HL-60 (cell line): ENCODE data around the gene WDR12.

Experiments
- DNase-seq, 2 experiments: peaks; one replicate each; pipeline ENCODE4 v3.0.0-alpha.2; 2010 to 2020; ENCODE audit warnings: low read depth in 1 of 2, low spot score in 1 of 2
- H3K27ac ChIP-seq: fragments of 250-450 bp; sonication (Bioruptor Pico); replicated peaks from 2 replicates; pipeline ENCODE4 v1.5.1; 2020; ENCODE audit warnings: mild to moderate bottlenecking, moderate library complexity
- H3K27me3 ChIP-seq: fragments of 250-450 bp; sonication (Bioruptor Pico); 2 replicates; pipeline ENCODE4 v1.5.1; 2021; ENCODE audit warnings: mild to moderate bottlenecking, moderate library complexity; ENCODE audit not compliant: insufficient read depth, poor library complexity, severe bottlenecking
- H3K4me3 ChIP-seq: replicated peaks from 2 replicates; pipeline ENCODE4 v1.5.1; 2011; ENCODE audit warnings: mild to moderate bottlenecking, control low read depth, low read length; ENCODE audit not compliant: insufficient read depth
- CTCF ChIP-seq: IDR thresholded peaks from one replicate; pipeline ENCODE4 v1.5.1; 2011; ENCODE audit warnings: low read length, control low read depth, inconsistent platforms; ENCODE audit not compliant: insufficient read depth
- GABPA ChIP-seq: IDR thresholded peaks from 2 replicates; pipeline ENCODE4 v1.6.1; 2012; ENCODE audit warnings: low read depth
- POLR2AphosphoS5 ChIP-seq: IDR thresholded peaks from 2 replicates; pipeline ENCODE4 v1.6.1; 2012; ENCODE audit warnings: low read depth
- REST ChIP-seq: IDR thresholded peaks from 2 replicates; pipeline ENCODE4 v1.6.1; 2012; ENCODE audit warnings: low read depth; ENCODE audit not compliant: insufficient replicate concordance
- SPI1 ChIP-seq: IDR thresholded peaks from 2 replicates; pipeline ENCODE4 v1.6.1; 2012; ENCODE audit warnings: low read depth, mild to moderate bottlenecking, borderline replicate concordance

Gene WDR12

GRCh38 chr2:202945497-202945896, 34.0 kb upstream of the WDR12 start:
- H3K27ac ChIP-seq = no peak overlapping the region
- DNase-seq = no peak
- H3K4me3 ChIP-seq = no peak overlapping the region
- no peaks in the 10 kb centered on the region for H3K27me3 ChIP-seq
- TF ChIP-seq GABPA (no peak), POLR2AphosphoS5 (no peak), REST (no peak), CTCF (no peak), SPI1 (no peak)

- TF ChIP-seq REST (no peak), POLR2AphosphoS5 (no peak), SPI1 (no peak), GABPA (no peak), CTCF (no peak)
- no peaks in the 10 kb centered on the region for H3K27me3 ChIP-seq
- no peak overlapping the region for H3K27ac ChIP-seq
- H3K4me3 ChIP-seq = no peak overlapping the region
- DNase-seq = no peak
These were observed 33.3 kb upstream of the WDR12 start for GRCh38 chr2:202944816-202945215.

- DNase-seq = no peak
- H3K27me3 ChIP-seq = no peaks in the 10 kb centered on the region
- no peak overlapping the region for H3K27ac ChIP-seq
- TF ChIP-seq SPI1 (no peak), GABPA (no peak), CTCF (no peak), POLR2AphosphoS5 (no peak), REST (no peak)
- H3K4me3 ChIP-seq = no peak overlapping the region
These were observed 32.9 kb upstream of the WDR12 start for GRCh38 chr2:202944408-202944807.
